HepG2 (cell line): ENCODE measurements around the gene SEC14L6. TPM values are rescaled to one million over a fixed set of nuclear protein-coding genes. Genes with fewer than 3 reads are reported as not detected.

ENCODE experiments used
- ADNP ChIP-seq: sonication (generic); formaldehyde crosslinking; IDR thresholded peaks from 2 replicates; pipeline ENCODE4 v1.4.0; 2020; ENCODE audit warnings: missing genetic modification reagents
- CEBPG ChIP-seq: IDR thresholded peaks from 2 replicates; pipeline ENCODE4 v1.6.1; 2016
- CHD4 ChIP-seq: fragments of 200-600 bp; sonication (generic); IDR thresholded peaks from 2 replicates; pipeline ENCODE4 v1.7.0; 2017; ENCODE audit warnings: mild to moderate bottlenecking, low read length, borderline replicate concordance
- MAF1 ChIP-seq: sonication (generic); formaldehyde crosslinking; IDR thresholded peaks from 2 replicates; pipeline ENCODE4 v1.5.0; 2020; ENCODE audit warnings: missing genetic modification reagents, borderline replicate concordance
- NBN ChIP-seq: fragments of 450-650 bp; conservative IDR thresholded peaks from 2 replicates; pipeline ENCODE4 v1.6.1; 2017
- PRMT3 ChIP-seq: sonication (generic); formaldehyde crosslinking; IDR thresholded peaks from 2 replicates; pipeline ENCODE4 v1.8.1; 2022; ENCODE audit warnings: low read depth, mild to moderate bottlenecking, moderate library complexity, missing genetic modification reagents, borderline replicate concordance
- RERE ChIP-seq: IDR thresholded peaks from 2 replicates; pipeline ENCODE4 v1.6.1; 2016; ENCODE audit warnings: low read depth, missing genetic modification reagents, missing compliant biosample characterization
- SALL1 ChIP-seq: sonication (generic); formaldehyde crosslinking; IDR thresholded peaks from 2 replicates; pipeline ENCODE4 v1.8.0; 2022; ENCODE audit warnings: mild to moderate bottlenecking, missing genetic modification reagents
- SNAPC4 ChIP-seq: sonication (generic); formaldehyde crosslinking; IDR thresholded peaks from 2 replicates; pipeline ENCODE4 v1.4.0; 2020; ENCODE audit warnings: mild to moderate bottlenecking, missing genetic modification reagents
- SOX6 ChIP-seq, 2 experiments: fragments of 450-650 bp in 1 of 2; sonication (generic) in 1 of 2; formaldehyde crosslinking in 1 of 2; IDR thresholded peaks; 2 replicates each; pipeline versions ENCODE4 v1.4.0 to v1.6.1; 2017 to 2020; ENCODE audit warnings: antibody characterized with exemption in 1 of 2, mild to moderate bottlenecking in 1 of 2, missing genetic modification reagents in 1 of 2
- TOE1 ChIP-seq: sonication (generic); formaldehyde crosslinking; IDR thresholded peaks from 2 replicates; pipeline ENCODE4 v1.4.0; 2020; ENCODE audit warnings: mild to moderate bottlenecking, missing genetic modification reagents
- ZBTB34 ChIP-seq: sonication (generic); formaldehyde crosslinking; IDR thresholded peaks from 2 replicates; pipeline ENCODE4 v1.8.0; 2022; ENCODE audit warnings: mild to moderate bottlenecking, missing genetic modification reagents
- ZMYM2 ChIP-seq: sonication (generic); formaldehyde crosslinking; IDR thresholded peaks from 2 replicates; pipeline ENCODE4 v1.8.0; 2022; ENCODE audit warnings: mild to moderate bottlenecking, missing genetic modification reagents
- ZNF274 ChIP-seq: sonication (generic); formaldehyde crosslinking; IDR thresholded peaks from 2 replicates; pipeline ENCODE4 v1.5.1; 2020; ENCODE audit warnings: mild to moderate bottlenecking, missing genetic modification reagents
- ZNF589 ChIP-seq: sonication (generic); formaldehyde crosslinking; conservative IDR thresholded peaks from 2 replicates; pipeline ENCODE4 v1.8.0; 2022; ENCODE audit warnings: mild to moderate bottlenecking, moderate library complexity, missing genetic modification reagents
- polyA plus RNA-seq, 8 experiments: library from polyadenylated mRNA; depleted of rRNA in 3 of 8; stranded (reverse) in 7 of 8; unstranded in 1 of 8; fragments of >200 nt; fragmentation: Illumina TruSeq in 4 of 8; extraction: Trizol in 4 of 8; gene quantifications; 2 replicates each; pipeline versions ENCODE4 v1.2.1 to v1.2.3, GENCODE V29; 2011 to 2016; ENCODE audit warnings: low read depth in 4 of 8, missing spikeins in 1 of 8, mixed read lengths in 1 of 8; ENCODE audit not compliant: insufficient read depth in 1 of 8
- total RNA-seq, 5 experiments: library from RNA; depleted of rRNA; stranded (reverse); fragments of >200 nt; fragmentation: Illumina TruSeq; extraction: Trizol; gene quantifications; 2 replicates each; pipeline ENCODE4 v1.2.3, GENCODE V29; 2016; ENCODE audit warnings: low read depth in 1 of 5
- TF ChIP-seq, protein P1 (sequence below): sonication (generic); formaldehyde crosslinking; IDR thresholded peaks from 2 replicates; pipeline ENCODE4 v1.5.1; 2020; ENCODE audit warnings: mild to moderate bottlenecking, moderate library complexity, missing genetic modification reagents

SEC14L6 gene
- total and polyA plus RNA-seq, 2 of the 13 experiments (the other 11 are each of a cell fraction or from before 2014, with no cell fraction given), result 0.09 to 9.3 TPM

DNA sequence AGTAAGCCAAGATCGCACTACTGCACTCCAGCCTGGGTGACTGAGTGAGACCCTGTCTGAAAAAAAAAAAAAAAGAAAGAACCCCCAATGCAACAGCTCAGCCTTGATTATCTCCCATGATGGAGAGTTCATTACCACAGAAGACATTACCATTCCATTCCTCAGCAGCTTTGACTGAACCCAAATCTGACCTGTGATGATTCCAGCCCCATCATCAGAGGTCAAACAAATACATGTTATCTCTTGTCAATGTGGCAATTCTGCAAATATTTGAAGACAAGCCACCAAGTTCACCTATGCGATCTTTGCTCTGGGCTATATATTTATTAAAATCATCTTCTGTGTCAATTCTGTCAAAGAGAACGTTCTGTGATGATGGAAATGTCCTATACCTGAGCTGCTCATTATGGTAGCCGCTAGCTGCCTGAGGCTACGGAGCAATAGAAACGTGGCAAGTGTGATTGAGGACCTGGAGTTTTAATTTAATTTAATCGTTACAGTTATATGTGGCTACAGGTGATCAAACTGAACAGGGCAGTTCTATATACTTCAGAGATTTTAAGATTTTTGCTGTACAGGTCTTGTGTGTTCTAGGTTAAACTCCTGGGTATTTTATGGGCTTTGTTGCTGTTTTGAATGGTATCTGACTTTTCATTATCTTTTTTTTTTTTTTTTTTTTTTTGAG, 48.9 kb downstream of the SEC14L6 start (continued):
- TF ChIP-seq SNAPC4 (CRISPR knock-in tag) (no peak), MAF1 (CRISPR knock-in tag) (no peak), PRMT3 (CRISPR knock-in tag) (no peak), SOX6 (IDR thresholded peaks at IDR 0.05) (no peak), SOX6 (CRISPR knock-in tag; IDR thresholded peaks at IDR 0.05) (peak; percentile 59; the same call in 1 of the 2 replicates), ADNP (CRISPR knock-in tag) (0 out of 2 replicates have a peak, but pooled peaks have one; percentile 46), ZNF589 (CRISPR knock-in tag) (no peak), CEBPG (CRISPR knock-in tag) (peak; percentile 58), ZNF274 (CRISPR knock-in tag) (no peak), ZBTB34 (CRISPR knock-in tag) (no peak), TOE1 (no peak), SALL1 (CRISPR knock-in tag) (peak; percentile 68; the same call in 1 of the 2 replicates), RERE (CRISPR knock-in tag) (peak; percentile 91), CHD4 (0 out of 2 replicates have a peak, but pooled peaks have one; percentile 45), NBN (no peak), ZMYM2 (CRISPR knock-in tag) (no peak)
- TF ChIP-seq, protein P1, sequence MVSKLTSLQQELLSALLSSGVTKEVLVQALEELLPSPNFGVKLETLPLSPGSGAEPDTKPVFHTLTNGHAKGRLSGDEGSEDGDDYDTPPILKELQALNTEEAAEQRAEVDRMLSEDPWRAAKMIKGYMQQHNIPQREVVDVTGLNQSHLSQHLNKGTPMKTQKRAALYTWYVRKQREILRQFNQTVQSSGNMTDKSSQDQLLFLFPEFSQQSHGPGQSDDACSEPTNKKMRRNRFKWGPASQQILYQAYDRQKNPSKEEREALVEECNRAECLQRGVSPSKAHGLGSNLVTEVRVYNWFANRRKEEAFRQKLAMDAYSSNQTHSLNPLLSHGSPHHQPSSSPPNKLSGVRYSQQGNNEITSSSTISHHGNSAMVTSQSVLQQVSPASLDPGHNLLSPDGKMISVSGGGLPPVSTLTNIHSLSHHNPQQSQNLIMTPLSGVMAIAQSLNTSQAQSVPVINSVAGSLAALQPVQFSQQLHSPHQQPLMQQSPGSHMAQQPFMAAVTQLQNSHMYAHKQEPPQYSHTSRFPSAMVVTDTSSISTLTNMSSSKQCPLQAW (CRISPR knock-in tag), result no peak
